Measurements from ENCODE around the gene INTS11. TPM values are rescaled to one million over a fixed set of nuclear protein-coding genes. Genes with fewer than 3 reads are reported as not detected.

The INTS11 gene
- polyA plus RNA-seq, 1 donor (not counting 4 experiments of a cell fraction or from before 2014, with no cell fraction given): 70.4 TPM

GRCh38 chr1:1292442-1292779 lies 32.0 kb downstream of the INTS11 start:
- FAIRE-seq: no peak
- dilution Hi-C loops (cut with MboI; ENCODE audit: extremely low pct_ligation_motif_present, low sequenced_read_pairs): no loop called here
- H2AFZ ChIP-seq (ENCODE audit: control insufficient read depth, low read length): no peak overlapping the region
- TF ChIP-seq EZH2 (IDR thresholded peaks at IDR 0.05; ENCODE audit: low read length): no peak
- TF ChIP-seq, protein P1, sequence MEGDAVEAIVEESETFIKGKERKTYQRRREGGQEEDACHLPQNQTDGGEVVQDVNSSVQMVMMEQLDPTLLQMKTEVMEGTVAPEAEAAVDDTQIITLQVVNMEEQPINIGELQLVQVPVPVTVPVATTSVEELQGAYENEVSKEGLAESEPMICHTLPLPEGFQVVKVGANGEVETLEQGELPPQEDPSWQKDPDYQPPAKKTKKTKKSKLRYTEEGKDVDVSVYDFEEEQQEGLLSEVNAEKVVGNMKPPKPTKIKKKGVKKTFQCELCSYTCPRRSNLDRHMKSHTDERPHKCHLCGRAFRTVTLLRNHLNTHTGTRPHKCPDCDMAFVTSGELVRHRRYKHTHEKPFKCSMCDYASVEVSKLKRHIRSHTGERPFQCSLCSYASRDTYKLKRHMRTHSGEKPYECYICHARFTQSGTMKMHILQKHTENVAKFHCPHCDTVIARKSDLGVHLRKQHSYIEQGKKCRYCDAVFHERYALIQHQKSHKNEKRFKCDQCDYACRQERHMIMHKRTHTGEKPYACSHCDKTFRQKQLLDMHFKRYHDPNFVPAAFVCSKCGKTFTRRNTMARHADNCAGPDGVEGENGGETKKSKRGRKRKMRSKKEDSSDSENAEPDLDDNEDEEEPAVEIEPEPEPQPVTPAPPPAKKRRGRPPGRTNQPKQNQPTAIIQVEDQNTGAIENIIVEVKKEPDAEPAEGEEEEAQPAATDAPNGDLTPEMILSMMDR (optimal IDR thresholded peaks at IDR 0.05 in 1 of 3, IDR thresholded peaks at IDR 0.05 in 1 of 3, conservative IDR thresholded peaks at IDR 0.05 in 1 of 3; ENCODE audit: extremely low read depth in 1 of 3, insufficient read depth in 2 of 3, low read length in 3 of 3): no peak
- H3K36me3 ChIP-seq (ENCODE audit: control insufficient read depth in 2 of 2, extremely low read depth in 1 of 2, insufficient read depth in 2 of 2, low read length in 2 of 2): no peaks in the 10 kb centered on the region
- H3K4me2 ChIP-seq (ENCODE audit: control insufficient read depth, extremely low read depth, insufficient read depth, low read depth, low read length): no peak overlapping the region
- DNase-seq (ENCODE audit: low read depth, low spot score): no peak
- peaks cover 5% of the 10 kb centered on the region for H3K27me3 ChIP-seq (ENCODE audit: control insufficient read depth, extremely low read depth, insufficient read depth, low read length)
- peaks cover 9% of the 10 kb centered on the region for H3K4me1 ChIP-seq (ENCODE audit: control insufficient read depth, extremely low read depth, insufficient read depth, low read length)
- H3K79me2 ChIP-seq (ENCODE audit: control insufficient read depth, insufficient read depth, low read length): no peaks in the 10 kb centered on the region
- no peaks in the 10 kb centered on the region for H3K9me1 ChIP-seq (ENCODE audit: control insufficient read depth, extremely low read depth, insufficient read depth, low read length)
- H3K9ac ChIP-seq (ENCODE audit: control insufficient read depth, extremely low read depth, insufficient read depth, low read length): no peak overlapping the region
- peaks cover 6% of the 10 kb centered on the region for H4K20me1 ChIP-seq (ENCODE audit: control insufficient read depth, extremely low read depth, insufficient read depth, low read length)
- H3K9me3 ChIP-seq (ENCODE audit: control insufficient read depth, low read depth, low read length): no peaks in the 10 kb centered on the region
- no peak overlapping the region for H3K4me3 ChIP-seq (ENCODE audit: control insufficient read depth in 2 of 3, extremely low read depth in 1 of 3, insufficient read depth in 2 of 3, low read depth in 1 of 3, low read length in 3 of 3)
- H3K27ac ChIP-seq (ENCODE audit: control insufficient read depth, insufficient read depth, low read length): no peak overlapping the region

DNA sequence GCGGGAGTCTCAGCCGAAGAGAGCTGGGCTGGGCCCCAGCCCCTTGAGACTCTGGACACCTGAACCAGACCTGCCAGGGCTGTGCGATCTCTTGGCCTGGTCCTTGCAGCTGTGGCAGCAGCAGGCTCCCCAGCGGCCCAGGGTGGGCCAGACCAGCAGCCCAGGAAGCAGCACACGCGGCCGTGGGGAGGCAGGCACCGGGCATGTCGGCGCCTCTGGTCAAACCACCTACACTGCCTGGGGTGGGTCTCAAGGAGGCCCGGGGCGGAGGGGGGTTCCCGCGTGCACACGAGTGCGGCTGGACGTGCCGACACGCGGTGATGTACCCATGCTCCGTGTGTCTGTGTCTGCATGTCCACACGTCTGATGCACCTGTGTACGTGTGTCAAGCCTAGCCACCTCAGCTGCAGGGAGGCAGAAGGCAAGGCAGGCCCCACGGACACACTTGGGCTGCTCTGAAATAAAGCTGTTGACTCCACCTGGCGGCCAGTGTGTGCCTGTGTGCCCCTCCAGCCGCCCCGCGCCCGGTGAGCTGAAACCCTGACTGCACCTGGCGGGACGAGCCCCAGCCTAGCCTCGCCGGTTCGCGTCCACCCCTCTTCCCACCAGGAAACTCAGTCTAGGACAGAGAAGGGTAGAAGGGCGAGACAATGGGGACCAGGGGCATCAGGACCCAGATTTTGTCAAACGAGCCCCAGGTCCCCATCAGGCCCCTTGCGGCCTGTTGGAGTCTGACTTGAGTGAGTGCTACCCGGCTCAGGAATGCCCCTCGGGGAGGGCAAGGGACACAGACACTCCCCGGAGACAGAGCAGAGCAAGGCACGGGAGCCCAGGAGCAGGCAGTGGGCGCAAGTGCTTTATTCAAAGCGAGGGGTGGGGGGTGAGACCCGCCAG lies 32.7 kb downstream of the INTS11 start:
- H3K36me3 ChIP-seq (ENCODE audit: control insufficient read depth in 2 of 2, extremely low read depth in 1 of 2, insufficient read depth in 2 of 2, low read length in 2 of 2): no peaks in the 10 kb centered on the region

More for the DNA sequence above, 32.7 kb downstream of the INTS11 start:
- dilution Hi-C loops (cut with MboI; ENCODE audit: extremely low pct_ligation_motif_present, low sequenced_read_pairs): no loop called here
- TF ChIP-seq, protein P1 (optimal IDR thresholded peaks at IDR 0.05 in 1 of 3, IDR thresholded peaks at IDR 0.05 in 1 of 3, conservative IDR thresholded peaks at IDR 0.05 in 1 of 3; ENCODE audit: extremely low read depth in 1 of 3, insufficient read depth in 2 of 3, low read length in 3 of 3): peak; percentile 76 to 99 (median 83)
- TF ChIP-seq EZH2 (IDR thresholded peaks at IDR 0.05; ENCODE audit: low read length): no peak
- Histone ChIP-seq H3K9me1 (ENCODE audit: control insufficient read depth, extremely low read depth, insufficient read depth, low read length) (no peaks in the 10 kb centered on the region), H3K27ac (ENCODE audit: control insufficient read depth, insufficient read depth, low read length) (no peak overlapping the region), H3K27me3 (ENCODE audit: control insufficient read depth, extremely low read depth, insufficient read depth, low read length) (peaks cover 5% of the 10 kb centered on the region), H3K9me3 (ENCODE audit: control insufficient read depth, low read depth, low read length) (no peaks in the 10 kb centered on the region), H3K4me3 (ENCODE audit: control insufficient read depth in 2 of 3, extremely low read depth in 1 of 3, insufficient read depth in 2 of 3, low read depth in 1 of 3, low read length in 3 of 3) (no peak overlapping the region), H3K79me2 (ENCODE audit: control insufficient read depth, insufficient read depth, low read length) (no peaks in the 10 kb centered on the region), H4K20me1 (ENCODE audit: control insufficient read depth, extremely low read depth, insufficient read depth, low read length) (peaks cover 6% of the 10 kb centered on the region), H3K9ac (ENCODE audit: control insufficient read depth, extremely low read depth, insufficient read depth, low read length) (no peak overlapping the region), H3K4me2 (ENCODE audit: control insufficient read depth, extremely low read depth, insufficient read depth, low read depth, low read length) (no peak overlapping the region), H2AFZ (ENCODE audit: control insufficient read depth, low read length) (no peak overlapping the region), H3K4me1 (ENCODE audit: control insufficient read depth, extremely low read depth, insufficient read depth, low read length) (peaks cover 9% of the 10 kb centered on the region)
- DNase-seq (ENCODE audit: low read depth, low spot score): no peak
- peak; percentile 32 for FAIRE-seq
